GM23338 (cell line): Measurements from ENCODE around the gene CFAP65. TPM values are rescaled to one million over a fixed set of nuclear protein-coding genes. Genes with fewer than 3 reads are reported as not detected.

Experiments
- ATAC-seq: fragments of 200-7000 bp; cut with Tn5 transposase; 3 replicates; pipeline ENCODE4 v1.9.1; 2020
- DNase-seq: peaks from one replicate; pipeline ENCODE4 v3.0.0-alpha.2; 2015; ENCODE audit warnings: low spot score
- H2AFZ ChIP-seq: fragments of 200-600 bp; sonication (generic); 2 replicates; pipeline ENCODE4 v1.8.0; 2016; ENCODE audit warnings: antibody characterized with exemption, mild to moderate bottlenecking, moderate library complexity
- H3F3A ChIP-seq: fragments of 200-600 bp; sonication (generic); replicated peaks from 2 replicates; pipeline ENCODE4 v1.8.0; 2017; ENCODE audit warnings: antibody characterized with exemption, mixed run types, low read depth
- H3K27ac ChIP-seq: fragments of 200-600 bp; sonication (generic); 2 replicates; pipeline ENCODE4 v1.6.1; 2016; ENCODE audit warnings: low read depth
- H3K27me3 ChIP-seq: fragments of 200-600 bp; sonication (generic); 2 replicates; pipeline ENCODE4 v1.8.0; 2016; ENCODE audit warnings: mild to moderate bottlenecking, mixed run types, moderate library complexity; ENCODE audit not compliant: insufficient read depth
- H3K36me3 ChIP-seq: fragments of 200-600 bp; sonication (generic); 2 replicates; pipeline ENCODE4 v1.8.0; 2016; ENCODE audit warnings: mild to moderate bottlenecking; ENCODE audit not compliant: insufficient read depth
- H3K4me1 ChIP-seq: fragments of 200-600 bp; sonication (generic); 2 replicates; pipeline ENCODE4 v1.8.0; 2016; ENCODE audit warnings: mild to moderate bottlenecking, moderate library complexity; ENCODE audit not compliant: insufficient read depth
- H3K4me2 ChIP-seq: fragments of 200-600 bp; sonication (generic); 2 replicates; pipeline ENCODE4 v1.7.1; 2017; ENCODE audit warnings: mixed run types
- H3K4me3 ChIP-seq: fragments of 200-600 bp; sonication (generic); 2 replicates; pipeline ENCODE4 v1.6.1; 2016; ENCODE audit warnings: mixed run types
- H3K79me2 ChIP-seq: fragments of 200-600 bp; sonication (generic); replicated peaks from 2 replicates; pipeline ENCODE4 v1.8.0; 2017; ENCODE audit warnings: mild to moderate bottlenecking; ENCODE audit not compliant: insufficient read depth
- H3K9me2 ChIP-seq: fragments of 200-600 bp; sonication (generic); 2 replicates; pipeline ENCODE4 v1.8.0; 2017; ENCODE audit not compliant: insufficient read depth
- H4K20me1 ChIP-seq: fragments of 200-600 bp; sonication (generic); replicated peaks from 2 replicates; pipeline ENCODE4 v1.8.0; 2017; ENCODE audit warnings: mild to moderate bottlenecking; ENCODE audit not compliant: insufficient read depth
- H3K27ac Mint-ChIP-seq: 2 replicates; pipeline ENCODE4 v1.8.0; 2020; ENCODE audit warnings: inconsistent platforms, mild to moderate bottlenecking, moderate library complexity, mixed read lengths
- H3K27me3 Mint-ChIP-seq: 3 replicates; pipeline ENCODE4 v1.8.0; 2022; ENCODE audit warnings: low read depth, mild to moderate bottlenecking, moderate library complexity, mixed read lengths, inconsistent platforms; ENCODE audit not compliant: insufficient read depth, poor library complexity
- H3K36me3 Mint-ChIP-seq: 3 replicates; pipeline ENCODE4 v1.8.0; 2021; ENCODE audit warnings: low read depth, mild to moderate bottlenecking, inconsistent platforms, moderate library complexity, mixed read lengths
- H3K4me1 Mint-ChIP-seq: 3 replicates; pipeline ENCODE4 v1.8.0; 2020; ENCODE audit warnings: mild to moderate bottlenecking, inconsistent platforms, mixed read lengths
- H3K4me3 Mint-ChIP-seq: 3 replicates; pipeline ENCODE4 v1.8.0; 2021; ENCODE audit warnings: moderate library complexity, mild to moderate bottlenecking, inconsistent platforms, mixed read lengths
- H3K9me3 Mint-ChIP-seq: 3 replicates; pipeline ENCODE4 v1.8.0; 2020; ENCODE audit warnings: moderate library complexity, mild to moderate bottlenecking, inconsistent platforms, mixed read lengths
- JUNB ChIP-seq: IDR thresholded peaks from one replicate; pipeline ENCODE4 v1.6.1; 2016; ENCODE audit warnings: antibody characterized with exemption; ENCODE audit not compliant: unreplicated experiment
- NANOG ChIP-seq: IDR thresholded peaks from 2 replicates; pipeline ENCODE4 v1.6.1; 2016; ENCODE audit warnings: antibody characterized with exemption, borderline replicate concordance
- POLR2AphosphoS5 ChIP-seq: IDR thresholded peaks from 2 replicates; pipeline ENCODE4 v1.6.1; 2016; ENCODE audit warnings: antibody characterized with exemption, low read depth
- ZNF114 ChIP-seq: fragments of 250-450 bp; sonication (Bioruptor Pico); IDR thresholded peaks from 2 replicates; pipeline ENCODE4 v1.5.0; 2020; ENCODE audit warnings: mild to moderate bottlenecking, moderate library complexity
- polyA plus RNA-seq: library from polyadenylated mRNA; unstranded; fragments of >200 nt; fragmentation: Nextera tagmentation; extraction: Ambion mirVana; gene quantifications from 2 replicates; pipeline ENCODE4 v1.2.1, GENCODE V29; 2016
- total RNA-seq: library from RNA; depleted of rRNA; stranded (reverse); fragments of >200 nt; shearing (Covaris generic); gene quantifications from 2 replicates; pipeline ENCODE4 v1.2.3, GENCODE V29; 2014
- TF ChIP-seq, protein P1 (sequence below): fragments of 250-450 bp; sonication (Bioruptor Pico); IDR thresholded peaks from 2 replicates; pipeline ENCODE4 v1.5.0; 2020; ENCODE audit warnings: mild to moderate bottlenecking, moderate library complexity

CFAP65 gene
- total and polyA plus RNA-seq, 2 experiments from 2014 or later: 0.38 to 0.74 TPM

- TF ChIP-seq, protein P1, sequence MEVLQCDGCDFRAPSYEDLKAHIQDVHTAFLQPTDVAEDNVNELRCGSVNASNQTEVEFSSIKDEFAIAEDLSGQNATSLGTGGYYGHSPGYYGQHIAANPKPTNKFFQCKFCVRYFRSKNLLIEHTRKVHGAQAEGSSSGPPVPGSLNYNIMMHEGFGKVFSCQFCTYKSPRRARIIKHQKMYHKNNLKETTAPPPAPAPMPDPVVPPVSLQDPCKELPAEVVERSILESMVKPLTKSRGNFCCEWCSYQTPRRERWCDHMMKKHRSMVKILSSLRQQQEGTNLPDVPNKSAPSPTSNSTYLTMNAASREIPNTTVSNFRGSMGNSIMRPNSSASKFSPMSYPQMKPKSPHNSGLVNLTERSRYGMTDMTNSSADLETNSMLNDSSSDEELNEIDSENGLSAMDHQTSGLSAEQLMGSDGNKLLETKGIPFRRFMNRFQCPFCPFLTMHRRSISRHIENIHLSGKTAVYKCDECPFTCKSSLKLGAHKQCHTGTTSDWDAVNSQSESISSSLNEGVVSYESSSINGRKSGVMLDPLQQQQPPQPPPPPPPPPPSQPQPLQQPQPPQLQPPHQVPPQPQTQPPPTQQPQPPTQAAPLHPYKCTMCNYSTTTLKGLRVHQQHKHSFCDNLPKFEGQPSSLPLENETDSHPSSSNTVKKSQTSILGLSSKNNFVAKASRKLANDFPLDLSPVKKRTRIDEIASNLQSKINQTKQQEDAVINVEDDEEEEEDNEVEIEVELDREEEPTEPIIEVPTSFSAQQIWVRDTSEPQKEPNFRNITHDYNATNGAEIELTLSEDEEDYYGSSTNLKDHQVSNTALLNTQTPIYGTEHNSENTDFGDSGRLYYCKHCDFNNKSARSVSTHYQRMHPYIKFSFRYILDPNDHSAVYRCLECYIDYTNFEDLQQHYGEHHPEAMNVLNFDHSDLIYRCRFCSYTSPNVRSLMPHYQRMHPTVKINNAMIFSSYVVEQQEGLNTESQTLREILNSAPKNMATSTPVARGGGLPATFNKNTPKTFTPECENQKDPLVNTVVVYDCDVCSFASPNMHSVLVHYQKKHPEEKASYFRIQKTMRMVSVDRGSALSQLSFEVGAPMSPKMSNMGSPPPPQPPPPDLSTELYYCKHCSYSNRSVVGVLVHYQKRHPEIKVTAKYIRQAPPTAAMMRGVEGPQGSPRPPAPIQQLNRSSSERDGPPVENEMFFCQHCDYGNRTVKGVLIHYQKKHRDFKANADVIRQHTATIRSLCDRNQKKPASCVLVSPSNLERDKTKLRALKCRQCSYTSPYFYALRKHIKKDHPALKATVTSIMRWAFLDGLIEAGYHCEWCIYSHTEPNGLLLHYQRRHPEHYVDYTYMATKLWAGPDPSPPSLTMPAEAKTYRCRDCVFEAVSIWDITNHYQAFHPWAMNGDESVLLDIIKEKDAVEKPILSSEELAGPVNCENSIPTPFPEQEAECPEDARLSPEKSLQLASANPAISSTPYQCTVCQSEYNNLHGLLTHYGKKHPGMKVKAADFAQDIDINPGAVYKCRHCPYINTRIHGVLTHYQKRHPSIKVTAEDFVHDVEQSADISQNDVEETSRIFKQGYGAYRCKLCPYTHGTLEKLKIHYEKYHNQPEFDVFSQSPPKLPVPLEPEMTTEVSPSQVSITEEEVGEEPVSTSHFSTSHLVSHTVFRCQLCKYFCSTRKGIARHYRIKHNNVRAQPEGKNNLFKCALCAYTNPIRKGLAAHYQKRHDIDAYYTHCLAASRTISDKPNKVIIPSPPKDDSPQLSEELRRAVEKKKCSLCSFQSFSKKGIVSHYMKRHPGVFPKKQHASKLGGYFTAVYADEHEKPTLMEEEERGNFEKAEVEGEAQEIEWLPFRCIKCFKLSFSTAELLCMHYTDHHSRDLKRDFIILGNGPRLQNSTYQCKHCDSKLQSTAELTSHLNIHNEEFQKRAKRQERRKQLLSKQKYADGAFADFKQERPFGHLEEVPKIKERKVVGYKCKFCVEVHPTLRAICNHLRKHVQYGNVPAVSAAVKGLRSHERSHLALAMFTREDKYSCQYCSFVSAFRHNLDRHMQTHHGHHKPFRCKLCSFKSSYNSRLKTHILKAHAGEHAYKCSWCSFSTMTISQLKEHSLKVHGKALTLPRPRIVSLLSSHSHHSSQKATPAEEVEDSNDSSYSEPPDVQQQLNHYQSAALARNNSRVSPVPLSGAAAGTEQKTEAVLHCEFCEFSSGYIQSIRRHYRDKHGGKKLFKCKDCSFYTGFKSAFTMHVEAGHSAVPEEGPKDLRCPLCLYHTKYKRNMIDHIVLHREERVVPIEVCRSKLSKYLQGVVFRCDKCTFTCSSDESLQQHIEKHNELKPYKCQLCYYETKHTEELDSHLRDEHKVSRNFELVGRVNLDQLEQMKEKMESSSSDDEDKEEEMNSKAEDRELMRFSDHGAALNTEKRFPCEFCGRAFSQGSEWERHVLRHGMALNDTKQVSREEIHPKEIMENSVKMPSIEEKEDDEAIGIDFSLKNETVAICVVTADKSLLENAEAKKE: no peak
- no peak for TF ChIP-seq JUNB
- TF ChIP-seq NANOG: no peak
- TF ChIP-seq ZNF114 (CRISPR knock-in tag): no peak
Measured at GRCh38 chr2:219028996-219029828, 12.1 kb downstream of the CFAP65 start (continued).

- Histone ChIP-seq H3K4me2 (no peak overlapping the region), H3F3A (no peaks in the 10 kb centered on the region), H3K9me2 (no peaks in the 10 kb centered on the region), H3K27me3 (no peaks in the 10 kb centered on the region), H2AFZ (no peak overlapping the region), H4K20me1 (no peaks in the 10 kb centered on the region), H3K4me1 (no peaks in the 10 kb centered on the region), H3K27ac (no peak overlapping the region), H3K79me2 (no peaks in the 10 kb centered on the region), H3K36me3 (no peaks in the 10 kb centered on the region), H3K4me3 (no peak overlapping the region)
- peaks cover 15% of the 10 kb centered on the region for H3K27me3 Mint-ChIP-seq
- ATAC-seq (no peak), DNase-seq (no peak)
- no peak overlapping the region for H3K27ac Mint-ChIP-seq
- no peak overlapping the region for H3K4me3 Mint-ChIP-seq
- no peak for TF ChIP-seq POLR2AphosphoS5
- no peaks in the 10 kb centered on the region for H3K36me3 Mint-ChIP-seq
- H3K4me1 Mint-ChIP-seq: peaks cover 3% of the 10 kb centered on the region; the same call in 2 of the 3 replicates
- no peaks in the 10 kb centered on the region; the same call in 2 of the 3 replicates for H3K9me3 Mint-ChIP-seq
Measured at GRCh38 chr2:219028141-219028540, 13.2 kb downstream of the CFAP65 start.
